ENCODE data around the gene SCAF11.

DNA sequence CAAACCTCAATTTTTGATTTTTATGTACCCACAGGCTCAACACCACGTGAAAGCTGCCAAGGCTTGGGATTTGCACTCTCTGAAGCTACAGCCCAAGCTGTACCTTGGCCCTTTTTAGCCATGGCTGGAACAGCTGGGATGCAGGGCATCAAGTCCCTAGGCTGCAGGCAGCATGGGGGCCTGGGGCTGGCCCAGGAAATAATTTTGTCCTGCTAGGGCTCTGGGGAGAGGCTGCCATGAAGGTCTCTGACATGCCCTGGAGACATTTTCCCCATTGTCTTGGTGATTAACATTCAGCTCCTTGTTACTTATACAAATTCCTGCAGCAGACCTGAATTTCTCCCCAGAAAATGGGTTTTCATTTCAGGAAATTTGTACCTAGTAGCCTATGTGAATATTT, 103.7 kb downstream of the SCAF11 start:
- TF ChIP-seq, protein P1, sequence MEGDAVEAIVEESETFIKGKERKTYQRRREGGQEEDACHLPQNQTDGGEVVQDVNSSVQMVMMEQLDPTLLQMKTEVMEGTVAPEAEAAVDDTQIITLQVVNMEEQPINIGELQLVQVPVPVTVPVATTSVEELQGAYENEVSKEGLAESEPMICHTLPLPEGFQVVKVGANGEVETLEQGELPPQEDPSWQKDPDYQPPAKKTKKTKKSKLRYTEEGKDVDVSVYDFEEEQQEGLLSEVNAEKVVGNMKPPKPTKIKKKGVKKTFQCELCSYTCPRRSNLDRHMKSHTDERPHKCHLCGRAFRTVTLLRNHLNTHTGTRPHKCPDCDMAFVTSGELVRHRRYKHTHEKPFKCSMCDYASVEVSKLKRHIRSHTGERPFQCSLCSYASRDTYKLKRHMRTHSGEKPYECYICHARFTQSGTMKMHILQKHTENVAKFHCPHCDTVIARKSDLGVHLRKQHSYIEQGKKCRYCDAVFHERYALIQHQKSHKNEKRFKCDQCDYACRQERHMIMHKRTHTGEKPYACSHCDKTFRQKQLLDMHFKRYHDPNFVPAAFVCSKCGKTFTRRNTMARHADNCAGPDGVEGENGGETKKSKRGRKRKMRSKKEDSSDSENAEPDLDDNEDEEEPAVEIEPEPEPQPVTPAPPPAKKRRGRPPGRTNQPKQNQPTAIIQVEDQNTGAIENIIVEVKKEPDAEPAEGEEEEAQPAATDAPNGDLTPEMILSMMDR (IDR thresholded peaks at IDR 0.05; ENCODE audit: poor library complexity) = no peak
- TF ChIP-seq EZH2 (IDR thresholded peaks at IDR 0.05; ENCODE audit: borderline replicate concordance) = no peak
- TF ChIP-seq EZH2phosphoT487 (IDR thresholded peaks at IDR 0.05; ENCODE audit: low read depth, severe bottlenecking, unreplicated experiment) = no peak

Data from hepatocyte (in vitro differentiated cells).